H1 (cell line): ENCODE measurements around the gene DDAH2. TPM values are rescaled to one million over a fixed set of nuclear protein-coding genes. Genes with fewer than 3 reads are reported as not detected.

Experiments
- CTCF ChIA-PET: fragments of 300-600 bp; sonication (Branson Sonifier 250); formaldehyde crosslinking; loops from one replicate; lab custom pipeline; 2021; ENCODE audit not compliant: partially characterized antibody; lab: Charles Lee
- POLR2A ChIA-PET: fragments of 300-600 bp; sonication (Branson Sonifier 250); formaldehyde crosslinking; loops from one replicate; lab custom pipeline; 2021; ENCODE audit warnings: inconsistent platforms; ENCODE audit not compliant: partially characterized antibody; lab: Charles Lee
- DNase-seq, 2 experiments: peaks; one replicate each; pipeline versions ENCODE4 v3.0.0 to v3.0.0-alpha.2; 2010 to 2022; ENCODE audit warnings: low spot score in 2 of 2, low read depth in 1 of 2, mixed read lengths in 1 of 2
- FAIRE-seq: peaks from 2 replicates; lab custom pipeline; 2011; peaks lifted over from hg19 to GRCh38; lab: Jason Lieb, UNC
- H2AFZ ChIP-seq: 2 replicates; pipeline ENCODE4 v1.8.1; 2012; ENCODE audit warnings: low read length, inconsistent platforms
- H2AK5ac ChIP-seq: 2 replicates; pipeline ENCODE4 v1.6.1; 2013; ENCODE audit warnings: low read depth, low read length
- H2BK120ac ChIP-seq: replicated peaks from 2 replicates; pipeline ENCODE3; 2013; ENCODE audit warnings: low read depth, low read length, inconsistent platforms
- H2BK12ac ChIP-seq: 2 replicates; pipeline ENCODE4 v1.6.1; 2013; ENCODE audit warnings: low read depth, low read length
- H2BK15ac ChIP-seq: 2 replicates; pipeline ENCODE4 v1.6.1; 2013; ENCODE audit warnings: low read length
- H2BK20ac ChIP-seq: 2 replicates; pipeline ENCODE4 v1.6.1; 2013; ENCODE audit warnings: low read length
- H2BK5ac ChIP-seq: 2 replicates; pipeline ENCODE4 v1.6.1; 2013; ENCODE audit warnings: low read depth, low read length
- H3K14ac ChIP-seq: 2 replicates; pipeline ENCODE4 v1.6.1; 2013; ENCODE audit warnings: inconsistent platforms; ENCODE audit not compliant: insufficient read length
- H3K18ac ChIP-seq: 2 replicates; pipeline ENCODE4 v1.6.1; 2013; ENCODE audit warnings: low read length; ENCODE audit errors: extremely low read depth
- H3K23ac ChIP-seq: 2 replicates; pipeline ENCODE4 v1.6.1; 2013; ENCODE audit warnings: inconsistent platforms; ENCODE audit not compliant: insufficient read length
- H3K23me2 ChIP-seq: 2 replicates; pipeline ENCODE4 v1.6.1; 2013; ENCODE audit warnings: low read depth, low read length
- H3K27ac ChIP-seq: 2 replicates; pipeline ENCODE4 v1.6.1; 2011; ENCODE audit warnings: low read depth, low read length, inconsistent platforms
- H3K27me3 ChIP-seq, 4 experiments: replicated peaks in 1 of 4; 1 replicate in 1 of 4; 2 replicates in 3 of 4; pipeline versions ENCODE4 v1.6.1 to v1.8.1; 2011 to 2013; ENCODE audit warnings: low read length in 3 of 4, mild to moderate bottlenecking in 3 of 4, inconsistent platforms in 2 of 4, mixed read lengths in 2 of 4, moderate library complexity in 1 of 4; ENCODE audit not compliant: control insufficient read depth in 3 of 4, insufficient read depth in 3 of 4; ENCODE audit errors: extremely low read depth in 1 of 4
- H3K36me3 ChIP-seq, 4 experiments: 2 replicates each; pipeline versions ENCODE4 v1.6.1 to v1.8.1; 2011 to 2013; ENCODE audit warnings: mild to moderate bottlenecking in 4 of 4, low read length in 3 of 4, moderate library complexity in 2 of 4, control low read depth in 1 of 4, inconsistent platforms in 1 of 4; ENCODE audit not compliant: insufficient read depth in 4 of 4, control insufficient read depth in 2 of 4
- H3K4ac ChIP-seq: replicated peaks from 2 replicates; pipeline ENCODE3; 2013; ENCODE audit warnings: low read length, low read depth, mixed read lengths, inconsistent platforms; ENCODE audit not compliant: insufficient read length
- H3K4me1 ChIP-seq, 4 experiments: replicated peaks in 1 of 4; 1 replicate in 1 of 4; 2 replicates in 3 of 4; pipeline versions ENCODE4 v1.6.1 to v1.8.1; 2011 to 2013; ENCODE audit warnings: low read length in 3 of 4, inconsistent platforms in 2 of 4, mixed read lengths in 1 of 4; ENCODE audit not compliant: insufficient read depth in 4 of 4, control insufficient read depth in 3 of 4
- H3K4me2 ChIP-seq, 2 experiments: 2 replicates each; pipeline versions ENCODE4 v1.6.1 to v1.8.1; 2011 to 2013; ENCODE audit warnings: low read depth in 2 of 2, low read length in 2 of 2, control low read depth in 1 of 2, inconsistent platforms in 1 of 2, mild to moderate bottlenecking in 1 of 2; ENCODE audit not compliant: insufficient read depth in 1 of 2
- H3K4me3 ChIP-seq, 4 experiments: fragments of 200-600, 300-600 bp in 1 of 4; sonication (generic), shearing (Covaris generic), sonication (Bioruptor Twin) in 1 of 4; 2 replicates each; pipeline versions ENCODE4 v1.5.1 to v1.8.1; 2011 to 2016; ENCODE audit warnings: low read length in 4 of 4, low read depth in 3 of 4, control low read depth in 2 of 4, inconsistent platforms in 2 of 4, mild to moderate bottlenecking in 2 of 4, mixed read lengths in 1 of 4, moderate library complexity in 1 of 4; ENCODE audit not compliant: insufficient read depth in 2 of 4; ENCODE audit errors: extremely low read depth in 1 of 4
- H3K56ac ChIP-seq: replicated peaks from 2 replicates; pipeline ENCODE3; 2013; ENCODE audit warnings: low read depth, mild to moderate bottlenecking, mixed read lengths, low read length, inconsistent platforms; ENCODE audit not compliant: insufficient read length
- H3K79me1 ChIP-seq: 2 replicates; pipeline ENCODE4 v1.6.1; 2013; ENCODE audit warnings: low read depth, low read length, control low read depth
- H3K79me2 ChIP-seq, 2 experiments: 2 replicates each; pipeline versions ENCODE4 v1.6.1 to v1.8.1; 2012 to 2013; ENCODE audit warnings: low read length in 2 of 2, mild to moderate bottlenecking in 2 of 2, inconsistent platforms in 1 of 2; ENCODE audit not compliant: insufficient read depth in 2 of 2, control insufficient read depth in 1 of 2
- H3K9ac ChIP-seq, 4 experiments: replicated peaks in 1 of 4; 1 replicate in 1 of 4; 2 replicates in 3 of 4; pipeline versions ENCODE4 v1.6.1 to v1.8.1; 2011 to 2013; ENCODE audit warnings: low read depth in 3 of 4, low read length in 3 of 4, control low read depth in 2 of 4, mild to moderate bottlenecking in 2 of 4, moderate library complexity in 2 of 4, inconsistent platforms in 1 of 4; ENCODE audit errors: extremely low read depth in 1 of 4
- H3K9me3 ChIP-seq, 2 experiments: 2 replicates each; pipeline versions ENCODE4 v1.6.1 to v1.8.1; 2012 to 2013; ENCODE audit warnings: mild to moderate bottlenecking in 2 of 2, moderate library complexity in 2 of 2, control low read depth in 1 of 2, inconsistent platforms in 1 of 2, low read depth in 1 of 2, low read length in 1 of 2, mixed read lengths in 1 of 2; ENCODE audit not compliant: insufficient read depth in 2 of 2
- H4K20me1 ChIP-seq, 2 experiments: replicated peaks in 1 of 2; 2 replicates each; pipeline versions ENCODE3 to v1.8.1; 2011 to 2013; ENCODE audit warnings: inconsistent platforms in 2 of 2, low read length in 2 of 2, mild to moderate bottlenecking in 1 of 2; ENCODE audit not compliant: insufficient read depth in 2 of 2, control insufficient read depth in 1 of 2
- H4K5ac ChIP-seq: 2 replicates; pipeline ENCODE4 v1.6.1; 2013; ENCODE audit warnings: low read length, low read depth, mixed read lengths, inconsistent platforms; ENCODE audit not compliant: insufficient read length
- H4K8ac ChIP-seq: 2 replicates; pipeline ENCODE4 v1.8.0; 2013; ENCODE audit warnings: mild to moderate bottlenecking, moderate library complexity, low read length, inconsistent platforms; ENCODE audit not compliant: insufficient read depth; ENCODE audit errors: extremely low read depth
- H4K91ac ChIP-seq: replicated peaks from 2 replicates; pipeline ENCODE3; 2013; ENCODE audit warnings: low read length, mixed read lengths, inconsistent platforms; ENCODE audit not compliant: insufficient read length
- EP300 ChIP-seq, 2 experiments: IDR thresholded peaks; 1 replicate in 1 of 2; 2 replicates in 1 of 2; pipeline ENCODE4 v1.6.1; 2011 to 2012; ENCODE audit warnings: low read depth in 2 of 2, low read length in 2 of 2, mild to moderate bottlenecking in 2 of 2, borderline replicate concordance in 1 of 2, inconsistent platforms in 1 of 2, moderate library complexity in 1 of 2
- POLR2A ChIP-seq, 2 experiments: IDR thresholded peaks; 1 replicate in 1 of 2; 2 replicates in 1 of 2; pipeline ENCODE4 v1.6.1; 2011; ENCODE audit warnings: low read depth in 2 of 2, low read length in 2 of 2, mild to moderate bottlenecking in 2 of 2; ENCODE audit errors: control extremely low read depth in 1 of 2
- whole genome bisulfite sequencing, 2 experiments: shearing (Covaris generic) in 1 of 2; methylation state at CpG; one replicate each; pipeline versions ENCODE4 v1.1.6 to v1.1.7; 2013 to 2015; ENCODE audit warnings: low lambda C conversion rate in 2 of 2, mixed read lengths in 2 of 2, inconsistent platforms in 1 of 2, low coverage in 1 of 2, missing lambda C conversion rate in 1 of 2; ENCODE audit not compliant: insufficient replicate concordance in 2 of 2, insufficient coverage in 1 of 2, insufficient read length in 1 of 2; ENCODE audit errors: extremely low coverage in 1 of 2, missing lambda C conversion rate in 1 of 2; 5-methylcytosine and 5-hydroxymethylcytosine counted together
- polyA plus RNA-seq, 7 experiments: library from polyadenylated mRNA; depleted of rRNA in 3 of 7; stranded (reverse) in 5 of 7; unstranded in 2 of 7; fragments of >200 nt in 5 of 7; fragments of 200-250 nt in 2 of 7; gene quantifications; 1 replicate in 5 of 7; 2 replicates in 1 of 7; 4 replicates in 1 of 7; pipeline versions ENCODE4 v1.2.1 to v1.2.3, GENCODE V29; 2011 to 2013; ENCODE audit warnings: missing spikeins in 2 of 7, mixed read lengths in 2 of 7
- total RNA-seq: library from RNA; stranded (reverse); fragmentation: NEBNext Ultra II Directional; extraction: Animal tissue kit (Norgen Biotek cat#: 25700); gene quantifications from 2 replicates; pipeline ENCODE4 v1.2.1, GENCODE V29; 2021

DDAH2 gene
- total and polyA plus RNA-seq, 2 of the 8 experiments (the other 6 are each of a cell fraction or from before 2014, with no cell fraction given), result 53.3 to 73.5 TPM

DNA sequence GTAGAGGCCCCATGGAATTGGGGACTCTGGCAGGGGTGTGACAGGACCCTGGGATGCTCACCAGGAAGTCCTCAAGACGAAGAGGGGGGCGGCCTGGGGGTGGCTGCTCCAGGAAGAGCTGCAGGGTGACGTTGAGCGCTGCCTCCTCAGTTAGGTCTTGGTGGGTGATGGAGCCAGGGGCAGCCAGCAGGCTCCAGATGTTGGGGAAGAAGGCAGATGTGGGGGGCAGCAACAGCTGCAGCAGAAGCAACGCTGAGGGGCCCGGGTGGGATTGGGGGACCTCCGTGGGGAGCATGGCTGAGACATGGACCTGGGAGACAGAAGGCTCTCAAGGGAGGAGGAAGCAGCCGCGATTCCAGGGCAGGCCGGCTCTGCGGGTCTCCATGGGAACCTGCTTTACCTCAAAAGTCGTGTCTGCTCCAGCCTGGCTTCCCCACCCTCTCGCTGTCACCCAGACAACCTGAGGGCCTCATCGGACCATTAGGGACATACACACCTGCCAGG, 47.4 kb upstream of the DDAH2 start:
- H3K23ac ChIP-seq, result no peak overlapping the region
- no peaks in the 10 kb centered on the region for H3K27me3 ChIP-seq
- H3K14ac ChIP-seq, result no peak overlapping the region
- no peak overlapping the region for H3K56ac ChIP-seq
- H3K27ac ChIP-seq, result no peak overlapping the region
- H2BK120ac ChIP-seq, result no peak overlapping the region
- H2AK5ac ChIP-seq, result no peak overlapping the region
- peaks cover 0 to 7% (median 3%) of the 10 kb centered on the region in 4 experiments; a peak in 4 of 7 replicates for H3K4me1 ChIP-seq
- H2BK5ac ChIP-seq, result no peak overlapping the region
- H3K18ac ChIP-seq, result no peak overlapping the region
- no peak overlapping the region for H2BK12ac ChIP-seq
- no peak overlapping the region for H4K91ac ChIP-seq
- ChIA-PET CTCF (interaction anchor here (1.2 to 14.4 kb wide), 4 partner anchors 8 to 39 kb away, joined by 3 to 228 read pairs (median 4); partner anchors contain the start of gene VARS1), POLR2A (interaction anchor here (0.7 to 10.7 kb wide), 9 partner anchors 11 to 136 kb away, joined by 3 to 85 read pairs (median 10); partner anchors contain the start of genes DDAH2, HSPA1B, MSH5 and VARS1)
- FAIRE-seq, result no peak
- H2BK20ac ChIP-seq, result no peak overlapping the region
- peaks cover 6 to 33% (median 26%) of the 10 kb centered on the region in 4 experiments; a peak in 7 of 8 replicates for H3K36me3 ChIP-seq
- H2BK15ac ChIP-seq, result no peak overlapping the region
- no peak overlapping the region for H3K9ac ChIP-seq
- WGBS, 2 experiments, result 86% methylated on average over 9 of the region's 14 CpGs; no CpG with 5 or more reads in 1 of the 2 experiments
- no peaks in the 10 kb centered on the region for H3K79me1 ChIP-seq
- H4K5ac ChIP-seq, result no peak overlapping the region
- H4K20me1 ChIP-seq, result no peaks in the 10 kb centered on the region
- TF ChIP-seq POLR2A (IDR thresholded peaks at IDR 0.05; ENCODE audit: control extremely low read depth in 1 of 2, low read depth in 2 of 2, low read length in 2 of 2) (peak in 1 of 2 experiments; percentile 47; a peak in 1 of 3 replicates), EP300 (IDR thresholded peaks at IDR 0.05; ENCODE audit: borderline replicate concordance in 1 of 2, low read depth in 2 of 2, low read length in 2 of 2) (no peak)
- no peak for DNase-seq
- H3K4me3 ChIP-seq, result no peak overlapping the region
- peak overlapping the region; percentile 40; the same call in 1 of the 2 replicates for H4K8ac ChIP-seq
- peak overlapping the region in 1 of 2 experiments; percentile 51; a peak in 1 of 4 replicates for H3K4me2 ChIP-seq
- H3K79me2 ChIP-seq, result no peaks in the 10 kb centered on the region
- H2AFZ ChIP-seq, result no peak overlapping the region
- H3K23me2 ChIP-seq, result 0 out of 2 replicates have a peak, but pooled peaks cover 1% of the 10 kb centered on the region
- no peak overlapping the region for H3K4ac ChIP-seq
- no peaks in the 10 kb centered on the region for H3K9me3 ChIP-seq
